GM12865 (cell line): Measurements from ENCODE around the gene TMEM130.
A peak's percentile ranks its signal among the peaks of the same experiment; 100 is the strongest.
"Not testable (repeated sequence)": the region's sequence is repeated elsewhere in the genome, so short reads cannot be mapped to it uniquely, and the experiment has no call there.

Source experiments
- DNase-seq: peaks from one replicate; pipeline ENCODE4 v3.0.0; 2010; ENCODE audit warnings: low read depth
- H3K4me3 ChIP-seq: 2 replicates; pipeline ENCODE4 v1.5.1; 2011; ENCODE audit warnings: mild to moderate bottlenecking, low read depth, low read length, control low read depth
- CTCF ChIP-seq: IDR thresholded peaks from 2 replicates; pipeline ENCODE4 v1.5.1; 2011; ENCODE audit warnings: low read length, control low read depth, low read depth, inconsistent platforms; ENCODE audit not compliant: insufficient read depth; ENCODE audit errors: missing control alignments

TMEM130 gene

GRCh38 chr7:98855610-98856422 is 14.0 kb downstream of the TMEM130 start:
- TF ChIP-seq CTCF = no peak
- DNase-seq = no peak
- no peak overlapping the region for H3K4me3 ChIP-seq

GRCh38 chr7:98852826-98853225 is 17.0 kb downstream of the TMEM130 start:
- no peak for TF ChIP-seq CTCF
- DNase-seq = no peak
- no peak overlapping the region for H3K4me3 ChIP-seq

GRCh38 chr7:98848918-98849317 is 20.9 kb downstream of the TMEM130 start:
- no peak for DNase-seq
- H3K4me3 ChIP-seq = no peak overlapping the region
- no peak for TF ChIP-seq CTCF

- DNase-seq, H3K4me3 ChIP-seq: not testable (repeated sequence)
These were observed 27.3 kb downstream of the TMEM130 start for GRCh38 chr7:98842552-98842951.

- peak; percentile 65 for DNase-seq
- TF ChIP-seq CTCF = peak; percentile 97
- no peak overlapping the region for H3K4me3 ChIP-seq
These were observed 28.4 kb downstream of the TMEM130 start for GRCh38 chr7:98841179-98841997.

- no peak for DNase-seq
- no peak overlapping the region for H3K4me3 ChIP-seq
- no peak for TF ChIP-seq CTCF
These were observed 29.1 kb downstream of the TMEM130 start for GRCh38 chr7:98840722-98841121.

GRCh38 chr7:98840096-98840495 is 29.7 kb downstream of the TMEM130 start:
- DNase-seq = no peak
- no peak overlapping the region for H3K4me3 ChIP-seq
- no peak for TF ChIP-seq CTCF
